ENCODE results near the gene CTTNBP2NL. TPM values are rescaled to one million over a fixed set of nuclear protein-coding genes. Genes with fewer than 3 reads are reported as not detected.
"Not testable (repeated sequence)": the region's sequence is repeated elsewhere in the genome, so short reads cannot be mapped to it uniquely, and the experiment has no call there.

CTTNBP2NL gene
- total RNA-seq, 2 experiments from 2014 or later: 0.84 to 1.2 TPM

DNA sequence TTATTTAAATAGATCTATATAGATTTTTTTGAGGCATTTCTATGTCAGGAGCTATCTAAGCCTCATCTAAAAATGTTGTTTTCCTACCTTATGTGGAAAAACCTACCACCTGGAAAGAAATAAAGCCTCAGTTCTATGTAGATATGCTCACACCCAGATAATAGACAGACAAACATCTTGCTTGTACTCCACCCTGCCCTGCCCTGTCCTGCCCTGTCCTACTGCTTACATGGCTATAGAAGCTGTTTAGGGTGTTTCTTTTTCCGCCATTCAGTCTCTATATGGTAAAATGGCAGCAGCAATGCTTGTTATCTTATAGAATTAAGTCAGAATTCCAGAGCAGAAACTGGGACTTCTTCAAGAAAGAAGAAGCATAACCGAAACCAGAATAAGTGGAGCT is 13.4 kb downstream of the CTTNBP2NL start:
- no peaks in the 10 kb centered on the region for H3K36me3 Mint-ChIP-seq (ENCODE audit: low read depth)
- no peaks in the 10 kb centered on the region for H3K4me1 Mint-ChIP-seq
- DNase-seq: no peak
- H3K9me3 Mint-ChIP-seq: no peaks in the 10 kb centered on the region
- CTCF ChIA-PET: interaction anchor here (0.6 to 0.7 kb wide), 2 partner anchors 86 to 691 kb away, joined by 3 to 5 read pairs; no protein-coding TSS in a partner anchor
- H3K27ac Mint-ChIP-seq: no peak overlapping the region
- H3K27me3 Mint-ChIP-seq: peaks cover 4% of the 10 kb centered on the region
- no peak overlapping the region for H3K4me3 Mint-ChIP-seq
- POLR2A ChIA-PET: no interaction called here

DNA sequence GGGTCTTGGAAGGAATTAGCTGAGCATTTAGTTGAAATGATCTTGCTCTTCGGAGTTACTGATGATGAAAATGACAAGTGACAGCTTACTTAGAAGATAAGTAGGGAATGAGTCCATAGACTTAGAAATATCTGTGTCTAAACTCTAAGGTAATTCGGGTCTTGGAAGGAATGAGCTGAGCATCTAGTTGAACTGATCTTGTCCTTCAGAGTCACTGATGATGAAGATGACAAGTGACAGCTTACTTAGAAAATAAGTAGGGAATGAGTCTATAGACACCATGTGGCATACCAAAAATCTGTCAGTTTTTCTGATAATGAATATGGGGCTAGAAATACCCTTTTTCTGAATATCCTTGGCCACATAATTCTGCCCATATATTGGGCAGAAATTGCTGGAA is 14.7 kb downstream of the CTTNBP2NL start:
- ChIA-PET CTCF (no interaction called here), POLR2A (no interaction called here)
- no peak for DNase-seq
- peaks cover 4% of the 10 kb centered on the region for H3K27me3 Mint-ChIP-seq
- H3K4me1 Mint-ChIP-seq: no peaks in the 10 kb centered on the region
- no peak overlapping the region for H3K4me3 Mint-ChIP-seq
- H3K27ac Mint-ChIP-seq: no peak overlapping the region
- H3K9me3 Mint-ChIP-seq: no peaks in the 10 kb centered on the region
- no peaks in the 10 kb centered on the region for H3K36me3 Mint-ChIP-seq (ENCODE audit: low read depth)

DNA sequence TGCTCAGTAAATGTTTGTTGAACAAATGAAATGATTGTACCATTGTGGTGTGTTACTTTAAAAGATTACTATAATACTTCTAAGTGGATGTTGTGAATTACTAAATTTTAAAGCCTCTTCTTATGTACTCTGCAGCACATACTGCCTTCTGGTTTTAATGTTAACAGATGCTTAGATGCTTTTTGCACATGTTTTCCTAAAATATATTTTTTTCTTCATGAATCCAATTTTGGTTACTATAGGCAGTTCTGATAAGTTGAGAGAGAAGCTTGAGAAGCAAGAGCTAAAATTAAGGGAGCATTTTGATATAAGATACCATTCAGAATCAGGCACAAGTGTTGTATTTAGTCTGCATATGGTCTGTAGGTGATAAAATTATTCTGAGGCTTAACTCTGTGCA is 21.3 kb downstream of the CTTNBP2NL start:
- peaks cover 4% of the 10 kb centered on the region for H3K27me3 Mint-ChIP-seq
- POLR2A ChIA-PET: no interaction called here

DNA sequence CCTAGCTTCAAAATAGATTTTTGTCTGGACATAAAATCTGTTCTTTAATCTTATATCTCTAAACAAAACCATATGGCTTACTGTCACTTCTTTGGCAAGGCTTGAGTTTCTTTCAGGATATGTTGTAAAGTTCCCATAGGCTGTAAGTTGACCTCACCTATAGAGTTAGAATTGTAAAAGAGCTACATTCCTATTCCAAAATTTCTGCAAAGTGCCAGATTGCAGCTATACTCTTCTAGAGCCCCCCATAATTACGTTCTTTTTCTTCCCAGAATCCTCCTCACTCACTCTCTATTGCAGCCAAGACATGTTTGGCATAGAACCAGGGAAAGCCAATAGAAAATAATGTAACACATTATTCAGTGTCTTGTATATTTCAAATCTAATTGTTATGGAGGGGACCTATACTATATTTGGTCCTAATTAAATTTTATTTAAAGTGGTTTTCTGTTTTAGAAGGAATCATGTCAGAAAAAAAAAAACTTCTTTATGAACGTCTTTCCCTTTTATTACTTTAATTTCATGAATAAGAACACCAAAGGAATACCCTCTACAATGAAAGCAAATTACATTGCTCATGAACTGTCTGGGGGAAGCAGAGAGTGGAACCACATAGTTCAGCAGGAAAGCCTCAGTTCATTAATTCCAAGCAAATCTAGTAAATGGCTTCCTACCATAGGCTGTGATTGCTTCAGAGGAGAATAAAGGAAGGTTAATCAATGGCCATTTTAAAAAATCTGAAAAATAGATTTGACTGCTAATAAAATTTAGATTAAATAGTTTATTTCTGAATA is 22.3 kb downstream of the CTTNBP2NL start:
- DNase-seq: no peak
- Mint-ChIP-seq H3K4me3 (no peak overlapping the region), H3K36me3 (ENCODE audit: low read depth) (no peaks in the 10 kb centered on the region), H3K9me3 (no peaks in the 10 kb centered on the region), H3K4me1 (no peaks in the 10 kb centered on the region), H3K27ac (no peak overlapping the region), H3K27me3 (peaks cover 4% of the 10 kb centered on the region)
- CTCF ChIA-PET: no interaction called here
- POLR2A ChIA-PET: no interaction called here

More for the DNA sequence above, 21.3 kb downstream of the CTTNBP2NL start:
- H3K4me1 Mint-ChIP-seq: no peaks in the 10 kb centered on the region
- no peaks in the 10 kb centered on the region for H3K9me3 Mint-ChIP-seq
- no peak overlapping the region for H3K27ac Mint-ChIP-seq
- H3K4me3 Mint-ChIP-seq: no peak overlapping the region
- no peaks in the 10 kb centered on the region for H3K36me3 Mint-ChIP-seq (ENCODE audit: low read depth)
- CTCF ChIA-PET: no interaction called here
- DNase-seq: no peak

DNA sequence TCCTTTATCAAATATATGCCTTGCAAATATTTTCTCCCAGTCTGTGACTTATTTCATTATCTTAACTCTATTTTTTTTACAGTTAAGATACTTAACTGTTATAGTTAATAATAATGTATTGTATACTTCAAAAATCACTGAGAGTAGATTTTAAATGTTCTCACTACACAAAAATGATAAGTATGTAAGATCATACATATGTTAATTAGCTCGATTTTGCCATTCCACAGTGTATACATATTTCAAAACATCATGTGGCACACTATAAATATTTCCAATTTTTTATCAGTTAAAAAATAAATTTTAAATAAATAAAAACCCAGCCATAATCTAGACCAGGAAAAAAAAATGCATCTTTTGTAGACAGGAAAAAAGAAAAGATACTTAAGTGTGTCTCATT is 27.2 kb downstream of the CTTNBP2NL start:
- Mint-ChIP-seq H3K27me3 (peaks cover under 1% of the 10 kb centered on the region), H3K36me3 (ENCODE audit: low read depth) (no peaks in the 10 kb centered on the region), H3K9me3 (no peaks in the 10 kb centered on the region), H3K4me1 (no peaks in the 10 kb centered on the region), H3K27ac (no peak overlapping the region), H3K4me3 (no peak overlapping the region)
- ChIA-PET CTCF (interaction anchor here (0.6 kb wide), 1 partner anchor 34 kb away, joined by 3 read pairs; no protein-coding TSS in a partner anchor), POLR2A (no interaction called here)
- no peak for DNase-seq

DNA sequence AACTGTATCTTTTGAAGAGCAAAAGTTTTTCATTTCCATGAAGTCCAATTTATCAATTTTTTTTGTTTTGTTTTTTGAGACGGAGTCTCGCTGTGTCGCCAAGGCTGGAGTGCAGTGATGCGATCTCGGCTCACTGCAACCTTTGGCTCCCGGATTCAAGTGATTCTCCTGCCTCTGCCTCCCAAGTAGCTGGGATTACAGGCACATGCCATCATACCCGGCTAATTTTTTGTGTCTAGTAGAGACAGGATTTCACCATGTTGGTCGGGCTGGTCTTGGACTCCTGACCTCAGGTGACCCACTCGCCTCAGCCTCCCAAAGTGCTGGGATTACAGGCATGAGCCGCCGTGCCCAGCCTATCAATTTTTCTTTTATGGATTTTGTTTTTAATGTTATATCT is 27.7 kb downstream of the CTTNBP2NL start:
- DNase-seq; POLR2A ChIA-PET; H3K4me3 Mint-ChIP-seq; H3K36me3 Mint-ChIP-seq (ENCODE audit: low read depth); H3K4me1 Mint-ChIP-seq; H3K9me3 Mint-ChIP-seq; CTCF ChIA-PET; H3K27me3 Mint-ChIP-seq; H3K27ac Mint-ChIP-seq: not testable (repeated sequence)

DNA sequence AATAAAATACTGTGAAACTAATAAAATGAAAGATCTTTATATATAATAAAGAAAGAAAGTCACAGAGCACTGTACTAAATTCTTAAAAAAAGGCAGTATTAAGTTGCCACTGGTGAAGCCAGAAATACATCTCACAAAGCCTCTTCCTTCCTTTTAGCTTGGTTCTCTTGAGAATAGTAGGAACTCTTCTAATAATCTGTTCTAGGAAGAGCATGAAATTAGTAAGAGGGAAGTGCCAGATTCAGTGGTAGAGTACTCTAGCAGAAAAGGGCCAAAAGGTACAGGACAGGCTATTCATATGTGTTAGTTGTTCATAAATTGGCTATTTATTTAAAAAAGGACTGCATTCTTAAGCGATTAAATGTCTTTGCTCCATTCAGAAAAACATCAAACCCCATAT is 33.7 kb downstream of the CTTNBP2NL start:
- POLR2A ChIA-PET: no interaction called here
- H3K9me3 Mint-ChIP-seq: no peaks in the 10 kb centered on the region
- H3K36me3 Mint-ChIP-seq (ENCODE audit: low read depth): no peaks in the 10 kb centered on the region
- CTCF ChIA-PET: interaction anchor here (1.3 kb wide), 2 partner anchors 17 to 37 kb away, joined by 3 to 6 read pairs; no protein-coding TSS in a partner anchor
- no peak overlapping the region for H3K27ac Mint-ChIP-seq
- H3K4me1 Mint-ChIP-seq: no peaks in the 10 kb centered on the region
- no peak for DNase-seq
- no peak overlapping the region for H3K4me3 Mint-ChIP-seq
- H3K27me3 Mint-ChIP-seq: peaks cover 3% of the 10 kb centered on the region

DNA sequence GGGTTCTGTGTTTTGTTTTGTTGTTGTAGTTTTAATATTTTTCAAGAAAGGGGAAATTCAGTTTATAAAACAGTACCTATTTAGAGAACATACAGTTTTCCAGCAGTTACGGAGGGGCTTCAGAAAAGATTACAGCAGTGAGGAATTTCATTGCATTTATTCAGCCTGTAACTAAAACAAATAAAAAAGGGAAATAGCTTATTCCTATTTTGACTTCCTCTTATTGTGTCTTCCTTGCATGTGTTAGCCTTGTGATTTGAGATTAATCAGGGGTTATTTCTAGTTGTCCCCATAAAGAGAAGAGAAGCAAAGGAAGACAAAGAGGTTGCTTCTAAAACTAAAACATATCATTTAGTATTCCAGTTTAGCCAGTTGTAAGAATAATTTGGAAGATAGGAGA is 35.0 kb downstream of the CTTNBP2NL start:
- H3K27me3 Mint-ChIP-seq: peaks cover 3% of the 10 kb centered on the region
- H3K4me1 Mint-ChIP-seq: no peaks in the 10 kb centered on the region
- H3K36me3 Mint-ChIP-seq (ENCODE audit: low read depth): no peaks in the 10 kb centered on the region
- ChIA-PET POLR2A (no interaction called here), CTCF (interaction anchor here (0.6 to 1.3 kb wide), 2 partner anchors 15 to 30 kb away, joined by 3 to 4 read pairs; no protein-coding TSS in a partner anchor)
- no peak overlapping the region for H3K27ac Mint-ChIP-seq
- no peak overlapping the region for H3K4me3 Mint-ChIP-seq
- no peaks in the 10 kb centered on the region for H3K9me3 Mint-ChIP-seq
- no peak for DNase-seq

DNA sequence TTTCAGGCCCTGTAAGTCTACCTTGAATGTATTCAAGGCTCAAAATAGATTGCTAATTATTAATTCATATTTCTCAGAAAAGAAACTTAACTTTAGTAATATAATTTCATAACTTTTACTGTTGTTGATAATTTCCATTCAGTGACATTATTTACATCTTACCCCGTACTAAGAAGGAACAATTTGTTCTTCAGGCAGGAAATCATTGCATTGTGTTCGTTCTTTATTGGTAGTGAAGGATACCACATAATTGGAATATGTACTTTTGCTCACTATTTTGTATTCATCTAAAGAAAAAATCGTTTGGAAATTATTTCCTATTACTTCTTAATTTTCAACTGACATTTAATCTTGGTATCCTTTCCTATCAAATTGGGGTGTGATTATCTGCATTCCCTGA is 39.4 kb downstream of the CTTNBP2NL start:
- Mint-ChIP-seq H3K9me3 (no peaks in the 10 kb centered on the region), H3K27ac (no peak overlapping the region), H3K4me1 (no peaks in the 10 kb centered on the region), H3K27me3 (peaks cover 10% of the 10 kb centered on the region), H3K36me3 (ENCODE audit: low read depth) (no peaks in the 10 kb centered on the region), H3K4me3 (no peak overlapping the region)
- DNase-seq: no peak
- POLR2A ChIA-PET: no interaction called here
- CTCF ChIA-PET: no interaction called here

DNA sequence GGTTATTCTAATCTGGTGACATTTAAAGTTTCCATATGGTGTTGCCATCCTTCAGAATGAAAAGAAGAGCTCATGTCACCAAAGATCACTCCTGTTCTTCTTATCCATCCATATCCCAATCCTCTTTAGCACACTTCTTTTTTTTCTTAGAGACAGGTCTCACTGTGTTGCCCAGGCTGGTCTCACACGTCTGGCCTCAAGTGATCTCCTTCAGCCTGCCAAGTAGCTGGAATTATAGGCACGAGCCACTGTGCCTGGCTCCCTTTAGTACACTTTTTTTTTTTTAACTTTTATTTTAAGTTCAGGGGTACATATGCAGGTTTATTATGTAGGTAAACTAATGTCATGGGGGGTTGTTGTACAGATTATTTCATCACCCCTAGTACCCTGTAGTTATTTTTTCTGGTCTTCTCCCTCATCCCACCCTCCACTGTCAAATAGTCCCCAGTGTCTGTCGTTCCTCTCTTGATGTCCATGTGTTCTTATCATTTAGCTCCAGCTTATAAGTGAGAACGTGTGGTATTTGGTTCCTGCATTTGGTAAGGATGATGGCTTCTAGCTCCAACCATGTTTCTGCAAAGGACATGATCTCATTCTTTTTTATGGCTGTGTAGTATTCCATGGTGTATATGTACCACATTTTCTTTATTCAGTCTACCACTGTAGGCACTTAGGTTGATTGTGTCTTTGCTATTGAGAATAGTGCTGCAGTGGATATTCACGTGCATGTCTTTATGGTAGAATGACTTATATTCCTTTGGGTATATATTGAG is 40.6 kb downstream of the CTTNBP2NL start:
- POLR2A ChIA-PET: no interaction called here
- Mint-ChIP-seq H3K4me1 (no peaks in the 10 kb centered on the region), H3K27me3 (peaks cover 14% of the 10 kb centered on the region), H3K36me3 (ENCODE audit: low read depth) (no peaks in the 10 kb centered on the region), H3K9me3 (no peaks in the 10 kb centered on the region), H3K27ac (no peak overlapping the region), H3K4me3 (no peak overlapping the region)
- DNase-seq: no peak
- CTCF ChIA-PET: interaction anchor here (1.1 kb wide), 1 partner anchor 33 kb away, joined by 3 read pairs; no protein-coding TSS in a partner anchor

DNA sequence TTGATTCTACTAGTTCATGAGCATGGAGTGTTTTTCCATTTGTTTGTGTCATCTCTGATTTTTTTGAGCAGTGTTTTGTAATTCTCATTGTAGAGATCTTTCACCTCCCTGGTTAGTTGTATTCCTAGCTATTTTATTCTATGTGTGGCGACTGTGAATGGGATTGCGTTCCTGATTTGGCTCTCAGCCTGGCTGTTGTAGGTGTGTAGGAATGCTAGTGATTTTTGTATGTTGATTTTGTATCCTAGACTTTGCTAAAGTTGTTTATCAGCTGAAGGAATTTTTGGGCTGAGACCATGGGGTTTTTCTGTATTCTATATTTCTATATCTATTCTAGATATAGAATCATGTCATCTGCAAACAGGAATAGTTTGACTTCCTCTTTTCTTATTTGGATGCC is 42.1 kb downstream of the CTTNBP2NL start:
- H3K36me3 Mint-ChIP-seq (ENCODE audit: low read depth); H3K4me1 Mint-ChIP-seq; H3K27ac Mint-ChIP-seq; CTCF ChIA-PET; POLR2A ChIA-PET; H3K9me3 Mint-ChIP-seq; H3K4me3 Mint-ChIP-seq; DNase-seq: not testable (repeated sequence)
- H3K27me3 Mint-ChIP-seq: peaks cover 11% of the 10 kb centered on the region

DNA sequence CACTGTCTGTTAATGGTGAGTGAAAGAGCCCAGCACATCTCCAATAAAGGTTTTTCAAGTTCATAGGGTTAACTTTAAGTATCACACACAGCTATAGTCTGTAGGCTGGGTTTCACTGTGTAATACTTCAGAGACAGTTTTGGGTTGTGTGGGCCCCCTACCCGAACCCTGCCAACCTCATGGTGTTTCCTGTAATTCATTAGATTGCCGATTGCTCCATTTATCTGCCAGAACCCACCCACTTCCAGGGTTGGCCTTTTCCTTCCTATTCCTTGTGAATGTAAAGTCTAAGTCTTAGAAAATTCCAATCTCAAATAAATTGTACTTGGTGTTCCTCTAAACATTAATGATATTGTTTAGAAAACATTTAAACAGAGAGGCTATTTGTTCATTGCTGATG is 43.6 kb downstream of the CTTNBP2NL start:
- peaks cover 11% of the 10 kb centered on the region for H3K27me3 Mint-ChIP-seq
- no peaks in the 10 kb centered on the region for H3K36me3 Mint-ChIP-seq (ENCODE audit: low read depth)
- no peak for DNase-seq
- no peak overlapping the region for H3K27ac Mint-ChIP-seq
- no peaks in the 10 kb centered on the region for H3K4me1 Mint-ChIP-seq
- H3K9me3 Mint-ChIP-seq: no peaks in the 10 kb centered on the region
- ChIA-PET CTCF (no interaction called here), POLR2A (no interaction called here)
- no peak overlapping the region for H3K4me3 Mint-ChIP-seq

DNA sequence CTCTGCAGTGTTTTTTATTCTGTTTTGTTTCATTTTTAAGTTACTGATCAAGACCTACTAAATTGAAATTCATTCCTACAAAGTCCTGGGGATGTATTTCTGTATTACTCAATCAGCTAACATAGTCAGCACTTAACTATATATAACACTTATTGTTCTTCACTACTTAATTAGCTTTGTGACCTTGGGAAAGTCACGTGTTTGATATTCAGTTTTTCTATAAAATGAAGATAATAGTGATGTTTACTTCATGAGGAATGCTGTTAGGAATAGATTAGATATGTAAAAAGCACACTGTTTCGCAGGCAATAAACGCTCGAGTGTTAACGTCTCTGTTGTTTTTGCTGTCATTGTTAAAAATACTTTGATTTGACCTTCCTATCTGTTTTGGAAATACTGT is 44.6 kb downstream of the CTTNBP2NL start:
- Mint-ChIP-seq H3K4me1 (no peaks in the 10 kb centered on the region), H3K27me3 (peaks cover 11% of the 10 kb centered on the region), H3K9me3 (no peaks in the 10 kb centered on the region), H3K27ac (no peak overlapping the region), H3K36me3 (ENCODE audit: low read depth) (no peaks in the 10 kb centered on the region), H3K4me3 (no peak overlapping the region)
- ChIA-PET POLR2A (no interaction called here), CTCF (no interaction called here)
- no peak for DNase-seq
